Measurements from ENCODE around the gene N4BP2. TPM values are rescaled to one million over a fixed set of nuclear protein-coding genes. Genes with fewer than 3 reads are reported as not detected.
"Not testable (repeated sequence)": the region's sequence is repeated elsewhere in the genome, so short reads cannot be mapped to it uniquely, and the experiment has no call there.

N4BP2 gene
- total and polyA plus RNA-seq, 2 of the 8 experiments (the other 6 are each of a cell fraction or from before 2014, with no cell fraction given): 4.4 to 44.7 TPM

- H3K18ac ChIP-seq (ENCODE audit: extremely low read depth, low read length); H2BK5ac ChIP-seq (ENCODE audit: low read depth, low read length); H4K20me1 ChIP-seq (replicated peaks in 1 of 2; ENCODE audit: control insufficient read depth in 1 of 2, insufficient read depth in 2 of 2, low read length in 2 of 2); CTCF ChIA-PET (ENCODE audit: partially characterized antibody); DNase-seq (ENCODE audit: low read depth in 1 of 2, low spot score in 2 of 2); H4K5ac ChIP-seq (ENCODE audit: insufficient read length, low read depth, low read length); H3K56ac ChIP-seq (replicated peaks; ENCODE audit: insufficient read length, low read depth, low read length); H4K91ac ChIP-seq (replicated peaks; ENCODE audit: insufficient read length, low read length); H3K23ac ChIP-seq (ENCODE audit: insufficient read length); H3K23me2 ChIP-seq (ENCODE audit: low read depth, low read length); H3K9me3 ChIP-seq (ENCODE audit: insufficient read depth in 2 of 2, low read depth in 1 of 2, low read length in 1 of 2); H3K4me1 ChIP-seq (replicated peaks in 1 of 4; ENCODE audit: control insufficient read depth in 3 of 4, insufficient read depth in 4 of 4, low read length in 3 of 4); H2AK5ac ChIP-seq (ENCODE audit: low read depth, low read length); H2AFZ ChIP-seq (ENCODE audit: low read length); H2BK20ac ChIP-seq (ENCODE audit: low read length); H3K27ac ChIP-seq (ENCODE audit: low read depth, low read length); H2BK120ac ChIP-seq (replicated peaks; ENCODE audit: low read depth, low read length); H3K9ac ChIP-seq (replicated peaks in 1 of 4; ENCODE audit: extremely low read depth in 1 of 4, low read depth in 3 of 4, low read length in 3 of 4); H3K27me3 ChIP-seq (replicated peaks in 1 of 4; ENCODE audit: control insufficient read depth in 3 of 4, extremely low read depth in 1 of 4, insufficient read depth in 3 of 4, low read length in 3 of 4); H3K79me1 ChIP-seq (ENCODE audit: low read depth, low read length); H3K79me2 ChIP-seq (ENCODE audit: control insufficient read depth in 1 of 2, insufficient read depth in 2 of 2, low read length in 2 of 2); H2BK15ac ChIP-seq (ENCODE audit: low read length); H3K4me2 ChIP-seq (ENCODE audit: insufficient read depth in 1 of 2, low read depth in 2 of 2, low read length in 2 of 2); H3K4me3 ChIP-seq (ENCODE audit: extremely low read depth in 1 of 4, insufficient read depth in 2 of 4, low read depth in 3 of 4, low read length in 4 of 4); H2BK12ac ChIP-seq (ENCODE audit: low read depth, low read length); FAIRE-seq; H4K8ac ChIP-seq (ENCODE audit: extremely low read depth, insufficient read depth, low read length); H3K4ac ChIP-seq (replicated peaks; ENCODE audit: insufficient read length, low read depth, low read length); H3K14ac ChIP-seq (ENCODE audit: insufficient read length): not testable (repeated sequence)
- H3K36me3 ChIP-seq (ENCODE audit: control insufficient read depth in 2 of 4, insufficient read depth in 4 of 4, low read length in 3 of 4): peaks cover 4 to 23% (median 9%) of the 10 kb centered on the region in 4 experiments; a peak in 6 of 8 replicates
- WGBS, 2 experiments (ENCODE audit: extremely low coverage in 1 of 2, insufficient coverage in 1 of 2, insufficient read length in 1 of 2, insufficient replicate concordance in 2 of 2, low coverage in 1 of 2, low lambda C conversion rate in 2 of 2, missing lambda C conversion rate in 1 of 2): 89% methylated on average over 3 of the region's 4 CpGs; no CpG with 5 or more reads in 1 of the 2 experiments
- POLR2A ChIA-PET (ENCODE audit: partially characterized antibody): interaction anchor here (0.7 kb wide), 1 partner anchor 51 kb away, joined by 3 read pairs; the partner anchor contains the start of gene N4BP2
These were observed 50.5 kb downstream of the N4BP2 start for GRCh38 chr4:40107150-40107549.
